ENCODE data around the gene PCDHGC3.

PCDHGC3 gene

DNA sequence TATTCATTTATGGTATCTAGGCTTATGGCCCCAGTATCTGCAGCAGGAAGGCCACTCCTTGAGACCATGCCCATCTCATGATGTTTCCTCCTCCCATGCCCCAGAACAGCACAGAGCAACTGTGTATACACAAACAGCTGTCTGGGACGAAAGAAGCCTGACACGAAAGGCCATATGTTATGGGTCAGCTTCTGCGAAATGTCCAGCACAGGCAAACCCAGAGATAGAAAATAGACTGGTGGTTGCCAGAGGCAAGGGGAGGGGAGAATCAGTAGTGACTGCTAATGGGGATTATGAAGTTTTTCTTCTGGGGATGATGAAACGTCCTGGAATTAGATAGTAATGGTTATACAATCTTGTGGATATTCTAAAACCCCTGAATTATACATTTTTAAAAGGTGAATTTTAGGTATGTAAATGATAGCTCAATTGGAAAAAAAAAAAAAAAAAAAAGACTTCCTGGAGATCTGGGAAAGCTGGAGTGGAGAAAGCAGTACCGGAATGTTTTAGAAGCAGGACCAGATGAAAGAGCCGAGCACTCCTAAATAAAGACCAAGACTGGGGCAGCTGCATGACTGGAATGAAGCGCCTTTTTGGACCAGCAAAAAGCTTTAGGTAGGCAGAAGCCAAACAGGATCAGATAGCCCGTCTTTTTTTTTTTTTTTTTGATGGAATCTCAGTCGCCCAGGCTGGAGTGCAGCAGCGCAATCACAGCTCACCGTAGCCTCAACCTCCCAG lies 42.3 kb downstream of the PCDHGC3 start:
- TF ChIP-seq, protein P1, sequence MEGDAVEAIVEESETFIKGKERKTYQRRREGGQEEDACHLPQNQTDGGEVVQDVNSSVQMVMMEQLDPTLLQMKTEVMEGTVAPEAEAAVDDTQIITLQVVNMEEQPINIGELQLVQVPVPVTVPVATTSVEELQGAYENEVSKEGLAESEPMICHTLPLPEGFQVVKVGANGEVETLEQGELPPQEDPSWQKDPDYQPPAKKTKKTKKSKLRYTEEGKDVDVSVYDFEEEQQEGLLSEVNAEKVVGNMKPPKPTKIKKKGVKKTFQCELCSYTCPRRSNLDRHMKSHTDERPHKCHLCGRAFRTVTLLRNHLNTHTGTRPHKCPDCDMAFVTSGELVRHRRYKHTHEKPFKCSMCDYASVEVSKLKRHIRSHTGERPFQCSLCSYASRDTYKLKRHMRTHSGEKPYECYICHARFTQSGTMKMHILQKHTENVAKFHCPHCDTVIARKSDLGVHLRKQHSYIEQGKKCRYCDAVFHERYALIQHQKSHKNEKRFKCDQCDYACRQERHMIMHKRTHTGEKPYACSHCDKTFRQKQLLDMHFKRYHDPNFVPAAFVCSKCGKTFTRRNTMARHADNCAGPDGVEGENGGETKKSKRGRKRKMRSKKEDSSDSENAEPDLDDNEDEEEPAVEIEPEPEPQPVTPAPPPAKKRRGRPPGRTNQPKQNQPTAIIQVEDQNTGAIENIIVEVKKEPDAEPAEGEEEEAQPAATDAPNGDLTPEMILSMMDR (conservative IDR thresholded peaks at IDR 0.05; ENCODE audit: low read depth, low read length), result no peak
- no peak for DNase-seq (ENCODE audit: low read depth)
- H3K4me3 ChIP-seq (ENCODE audit: low read length), result no peak overlapping the region

DNA sequence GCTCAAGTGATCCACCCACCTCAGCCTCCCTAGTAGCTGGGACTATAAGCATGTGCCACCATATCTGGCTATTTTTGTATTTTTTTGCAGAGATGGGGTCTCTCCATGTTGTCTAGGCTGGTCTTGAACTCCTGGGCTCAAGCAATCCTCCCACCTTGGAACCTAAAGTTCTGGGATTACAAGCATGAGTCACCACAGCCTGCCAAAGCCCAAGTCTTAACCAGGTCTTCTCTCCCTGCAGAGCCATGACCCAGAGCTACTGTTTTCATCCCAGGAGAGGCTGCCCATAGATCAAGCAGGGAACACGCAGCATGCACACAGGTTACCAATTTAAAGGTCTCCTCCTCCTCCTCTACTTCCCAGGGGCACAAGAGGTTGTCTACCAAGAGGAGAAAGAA lies 42.9 kb downstream of the PCDHGC3 start:
- DNase-seq (ENCODE audit: low read depth), result no peak
- no peak overlapping the region for H3K4me3 ChIP-seq (ENCODE audit: low read length)
- TF ChIP-seq, protein P1 (conservative IDR thresholded peaks at IDR 0.05; ENCODE audit: low read depth, low read length), result no peak

GRCh38 chr5:141519605-141520565 lies 44.1 kb downstream of the PCDHGC3 start:
- no peak for DNase-seq (ENCODE audit: low read depth)
- TF ChIP-seq, protein P1 (conservative IDR thresholded peaks at IDR 0.05; ENCODE audit: low read depth, low read length), result no peak
- H3K4me3 ChIP-seq (ENCODE audit: low read length), result no peak overlapping the region

- TF ChIP-seq, protein P1 (conservative IDR thresholded peaks at IDR 0.05; ENCODE audit: low read depth, low read length), result no peak
- DNase-seq (ENCODE audit: low read depth), result peak; percentile 100
- no peak overlapping the region for H3K4me3 ChIP-seq (ENCODE audit: low read length)
Measured at GRCh38 chr5:141521244-141521781, 45.5 kb downstream of the PCDHGC3 start.

- H3K4me3 ChIP-seq (ENCODE audit: low read length), result no peak overlapping the region
- DNase-seq (ENCODE audit: low read depth), result no peak
- TF ChIP-seq, protein P1 (conservative IDR thresholded peaks at IDR 0.05; ENCODE audit: low read depth, low read length), result no peak
Measured at GRCh38 chr5:141522301-141522700, 46.5 kb downstream of the PCDHGC3 start.

GRCh38 chr5:141523991-141524390 lies 48.2 kb downstream of the PCDHGC3 start:
- no peak overlapping the region for H3K4me3 ChIP-seq (ENCODE audit: low read length)
- TF ChIP-seq, protein P1 (conservative IDR thresholded peaks at IDR 0.05; ENCODE audit: low read depth, low read length), result no peak

More at GRCh38 chr5:141523991-141524390, 48.2 kb downstream of the PCDHGC3 start:
- no peak for DNase-seq (ENCODE audit: low read depth)

Data from retinal pigment epithelial cell (primary cell).